SK-N-MC (cell line): ENCODE data around the gene PSMG4.

Source experiments
- EZH2 ChIP-seq: fragments of 200-600 bp; sonication (generic); IDR thresholded peaks from one replicate; pipeline ENCODE4 v1.6.1; 2017; ENCODE audit warnings: antibody characterized with exemption
- FOXP2 ChIP-seq: optimal IDR thresholded peaks from 2 replicates; pipeline ENCODE3; 2011; ENCODE audit warnings: mild to moderate bottlenecking, moderate library complexity; ENCODE audit not compliant: insufficient read depth; ENCODE audit errors: extremely low read length, control extremely low read depth
- POLR2AphosphoS5 ChIP-seq: IDR thresholded peaks from 2 replicates; pipeline ENCODE4 v1.6.1; 2012; ENCODE audit warnings: mild to moderate bottlenecking, low read depth, low read length, borderline replicate concordance

DNA sequence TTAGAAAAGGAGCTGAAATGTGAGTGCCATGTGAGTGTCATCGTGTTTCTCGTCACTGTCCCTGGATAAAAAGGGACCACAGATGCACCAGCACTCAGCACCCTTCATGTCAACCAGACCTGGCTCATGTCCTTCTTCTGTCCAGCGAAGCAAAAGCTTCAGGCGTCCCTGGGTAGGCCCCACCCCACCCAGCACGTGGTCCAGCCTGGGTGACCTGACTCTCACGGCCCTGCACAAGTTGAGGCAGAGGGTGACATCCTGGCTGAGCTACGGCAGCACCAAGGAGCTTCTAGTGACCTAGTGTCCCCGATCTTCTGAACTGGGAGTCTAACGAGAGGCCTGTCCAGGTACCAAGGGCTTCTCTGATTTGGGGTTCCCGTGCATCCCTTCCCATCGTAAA, 37.8 kb downstream of the PSMG4 start:
- TF ChIP-seq POLR2AphosphoS5: no peak
- TF ChIP-seq EZH2: no peak
- no peak for TF ChIP-seq FOXP2
